CD4-positive, alpha-beta T cell treated with Interleukin-4 for 1 hour (primary cell): ENCODE data around the gene TAS2R42.

Source experiments
- DNase-seq, 2 donors: peaks; one replicate each; pipeline ENCODE4 v3.0.0-alpha.2; 2020 to 2022

Gene TAS2R42

DNA sequence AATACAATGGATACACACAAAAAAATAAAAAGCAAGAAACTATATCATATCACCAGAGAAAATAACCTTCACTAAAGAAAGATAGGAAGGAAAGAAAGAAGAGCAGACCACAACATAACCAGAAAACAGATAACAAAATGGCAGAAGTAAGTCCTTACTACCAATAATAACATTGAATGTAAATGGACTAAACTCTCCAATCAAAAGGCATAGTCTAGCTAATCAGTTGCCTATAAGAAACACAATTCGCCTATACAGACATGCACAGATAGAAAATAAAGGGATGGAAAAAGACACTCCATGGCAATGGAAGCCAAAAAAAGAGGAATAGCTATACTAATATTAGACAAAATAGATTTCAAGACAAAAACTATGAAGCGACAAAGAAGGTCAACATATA, 43.4 kb downstream of the TAS2R42 start:
- no peak for DNase-seq

DNA sequence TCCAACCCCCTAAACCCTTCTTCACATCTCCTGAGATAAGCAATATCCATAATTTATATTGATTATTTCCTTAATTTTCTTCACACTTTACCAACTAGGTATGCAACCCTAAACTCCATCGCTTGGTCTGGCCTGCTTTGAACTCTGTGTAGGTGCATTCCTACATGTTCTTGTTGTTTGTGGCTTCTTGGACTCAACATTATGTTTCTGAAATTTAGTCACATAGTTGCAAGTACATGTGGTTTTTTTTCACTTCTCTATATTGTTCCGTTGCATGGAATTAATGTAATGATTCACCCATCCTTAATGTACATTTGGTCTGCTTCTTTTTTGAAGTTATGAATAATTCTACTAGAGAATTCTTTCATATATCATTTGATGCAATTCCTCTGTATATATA, 50.7 kb downstream of the TAS2R42 start:
- DNase-seq = no peak
